Liver (tissue), 9 donors: ENCODE measurements around the gene ADAMTS19. TPM values are rescaled to one million over a fixed set of nuclear protein-coding genes. Genes with fewer than 3 reads are reported as not detected.

Experiments used
- DNase-seq: peaks from one replicate; pipeline ENCODE4 v3.0.0-alpha.2; 2017; ENCODE audit warnings: low spot score
- H3K27ac ChIP-seq, 2 donors: one replicate each; pipeline ENCODE4 v1.7.0; 2013; ENCODE audit warnings: inconsistent platforms in 2 of 2, low read length in 2 of 2, control low read depth in 1 of 2, low read depth in 1 of 2, mild to moderate bottlenecking in 1 of 2
- H3K27me3 ChIP-seq, 4 donors: one replicate each; pipeline versions ENCODE4 v1.6.1 to v1.7.0; 2013; ENCODE audit warnings: low read length in 3 of 4, inconsistent platforms in 1 of 4, mild to moderate bottlenecking in 1 of 4, moderate library complexity in 1 of 4; ENCODE audit not compliant: control insufficient read depth in 4 of 4, insufficient read depth in 4 of 4
- H3K36me3 ChIP-seq, 4 donors: one replicate each; pipeline versions ENCODE4 v1.6.1 to v1.7.0; 2013; ENCODE audit warnings: low read length in 3 of 4, mild to moderate bottlenecking in 3 of 4, low read depth in 1 of 4, moderate library complexity in 1 of 4; ENCODE audit not compliant: control insufficient read depth in 4 of 4, insufficient read depth in 3 of 4
- H3K4me1 ChIP-seq, 4 donors: one replicate each; pipeline versions ENCODE4 v1.6.1 to v1.7.0; 2013; ENCODE audit warnings: low read length in 3 of 4, mild to moderate bottlenecking in 3 of 4, moderate library complexity in 1 of 4; ENCODE audit not compliant: control insufficient read depth in 4 of 4, insufficient read depth in 4 of 4
- H3K4me3 ChIP-seq, 3 donors: one replicate each; pipeline versions ENCODE4 v1.6.1 to v1.7.0; 2013; ENCODE audit warnings: low read length in 3 of 3, control low read depth in 1 of 3, low read depth in 1 of 3, mild to moderate bottlenecking in 1 of 3
- H3K9ac ChIP-seq, 2 donors: one replicate each; pipeline ENCODE4 v1.7.0; 2013; ENCODE audit warnings: low read length in 2 of 2, mild to moderate bottlenecking in 2 of 2, moderate library complexity in 2 of 2, control low read depth in 1 of 2, low read depth in 1 of 2
- H3K9me3 ChIP-seq, 4 donors: one replicate each; pipeline versions ENCODE4 v1.6.1 to v1.7.0; 2013; ENCODE audit warnings: low read length in 3 of 4; ENCODE audit not compliant: control insufficient read depth in 4 of 4
- EGR1 ChIP-seq, 2 donors: IDR thresholded peaks; 2 replicates each; pipeline ENCODE4 v1.6.1; 2016 to 2018; ENCODE audit warnings: antibody characterized with exemption in 2 of 2, low read depth in 2 of 2
- FOXA1 ChIP-seq: IDR thresholded peaks from 2 replicates; pipeline ENCODE4 v1.6.1; 2016; ENCODE audit warnings: antibody characterized with exemption
- GABPA ChIP-seq, 2 donors: IDR thresholded peaks in 1 of 2; conservative IDR thresholded peaks in 1 of 2; 2 replicates each; pipeline ENCODE4 v1.6.1; 2016; ENCODE audit warnings: antibody characterized with exemption in 2 of 2, mild to moderate bottlenecking in 1 of 2, moderate library complexity in 1 of 2
- HNF4A ChIP-seq, 2 donors: conservative IDR thresholded peaks; 2 replicates each; pipeline ENCODE4 v1.6.1; 2016; ENCODE audit warnings: antibody characterized with exemption in 2 of 2, mild to moderate bottlenecking in 2 of 2
- NR2F2 ChIP-seq: IDR thresholded peaks from 2 replicates; pipeline ENCODE4 v1.6.1; 2016; ENCODE audit warnings: antibody characterized with exemption
- RAD21 ChIP-seq, 2 donors: IDR thresholded peaks; 2 replicates each; pipeline ENCODE4 v1.6.1; 2016; ENCODE audit warnings: antibody characterized with exemption in 2 of 2, mild to moderate bottlenecking in 2 of 2
- SP1 ChIP-seq: IDR thresholded peaks from 2 replicates; pipeline ENCODE4 v1.6.1; 2018; ENCODE audit warnings: antibody characterized with exemption, mild to moderate bottlenecking
- TAF1 ChIP-seq: conservative IDR thresholded peaks from 2 replicates; pipeline ENCODE4 v1.6.1; 2016; ENCODE audit warnings: antibody characterized with exemption, mild to moderate bottlenecking
- YY1 ChIP-seq: IDR thresholded peaks from 2 replicates; pipeline ENCODE4 v1.6.1; 2016; ENCODE audit warnings: antibody characterized with exemption, mild to moderate bottlenecking
- WGBS: extraction: QIAGEN DNeasy Blood & Tissue Kit; methylation state at CpG from one replicate; pipeline ENCODE4 v1.1.7; 2013; 5-methylcytosine and 5-hydroxymethylcytosine counted together
- polyA plus RNA-seq, 2 donors: library from polyadenylated mRNA; stranded (reverse) in 1 of 2; unstranded in 1 of 2; fragments of 200-250 nt in 1 of 2; fragments of >200 nt in 1 of 2; fragmentation: Nextera tagmentation in 1 of 2; extraction: Ambion mirVana in 1 of 2; gene quantifications; one replicate each; pipeline versions ENCODE4 v1.2.1 to v1.2.3, GENCODE V29; 2013 to 2015
- total RNA-seq, 2 donors: library from RNA; depleted of rRNA; stranded (reverse); fragments of >200 nt; gene quantifications; one replicate each; pipeline ENCODE4 v1.2.3, GENCODE V29; 2014
- TF ChIP-seq, protein P1 (sequence below): fragments of 150-350 bp; IDR thresholded peaks from 2 replicates; pipeline ENCODE4 v1.5.1; 2017; ENCODE audit warnings: improper control_type of control experiment, low read depth, low read length; ENCODE audit not compliant: missing input control
- TF ChIP-seq, protein P2 (sequence below): IDR thresholded peaks from 2 replicates; pipeline ENCODE4 v1.6.1; 2016; ENCODE audit warnings: antibody characterized with exemption, mild to moderate bottlenecking
- donor health status: healthy.
- donor health status: healthy.
- donor health status: healthy.
- donor health status: healthy.
- donor health status: healthy.

ADAMTS19 gene
- total and polyA plus RNA-seq, 4 donors = 0.09 TPM; not detected in 3

DNA sequence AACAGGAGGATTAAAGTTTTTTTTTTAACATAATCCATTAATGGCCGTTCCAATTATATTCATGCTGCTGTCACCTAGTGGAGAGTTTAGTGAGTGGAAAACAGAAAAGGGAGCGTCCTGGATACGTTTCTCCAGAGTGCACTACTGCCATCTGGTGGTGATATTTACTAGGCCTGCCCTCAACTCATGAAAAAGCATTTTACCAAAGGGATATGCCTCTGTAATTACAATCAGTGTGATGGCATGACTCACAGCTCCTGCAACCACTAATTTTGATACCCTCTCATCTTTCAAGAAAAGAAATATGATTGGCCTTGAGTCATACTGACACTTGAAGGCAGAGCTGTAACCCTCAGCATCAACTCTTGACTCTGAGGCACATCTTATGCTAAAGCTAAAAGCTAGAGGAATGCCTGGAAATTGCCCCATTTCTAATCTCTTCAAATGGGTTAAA, 307.9 kb downstream of the ADAMTS19 start:
- TF ChIP-seq RAD21 (IDR thresholded peaks at IDR 0.05) (peak; percentile 96 to 97), HNF4A (conservative IDR thresholded peaks at IDR 0.05) (no peak), GABPA (IDR thresholded peaks at IDR 0.05 in 1 of 2, conservative IDR thresholded peaks at IDR 0.05 in 1 of 2) (no peak), NR2F2 (no peak), YY1 (peak; percentile 75), TAF1 (no peak), EGR1 (IDR thresholded peaks at IDR 0.05; ENCODE audit: low read depth in 2 of 2) (no peak), FOXA1 (no peak), SP1 (no peak)
- TF ChIP-seq, protein P1, sequence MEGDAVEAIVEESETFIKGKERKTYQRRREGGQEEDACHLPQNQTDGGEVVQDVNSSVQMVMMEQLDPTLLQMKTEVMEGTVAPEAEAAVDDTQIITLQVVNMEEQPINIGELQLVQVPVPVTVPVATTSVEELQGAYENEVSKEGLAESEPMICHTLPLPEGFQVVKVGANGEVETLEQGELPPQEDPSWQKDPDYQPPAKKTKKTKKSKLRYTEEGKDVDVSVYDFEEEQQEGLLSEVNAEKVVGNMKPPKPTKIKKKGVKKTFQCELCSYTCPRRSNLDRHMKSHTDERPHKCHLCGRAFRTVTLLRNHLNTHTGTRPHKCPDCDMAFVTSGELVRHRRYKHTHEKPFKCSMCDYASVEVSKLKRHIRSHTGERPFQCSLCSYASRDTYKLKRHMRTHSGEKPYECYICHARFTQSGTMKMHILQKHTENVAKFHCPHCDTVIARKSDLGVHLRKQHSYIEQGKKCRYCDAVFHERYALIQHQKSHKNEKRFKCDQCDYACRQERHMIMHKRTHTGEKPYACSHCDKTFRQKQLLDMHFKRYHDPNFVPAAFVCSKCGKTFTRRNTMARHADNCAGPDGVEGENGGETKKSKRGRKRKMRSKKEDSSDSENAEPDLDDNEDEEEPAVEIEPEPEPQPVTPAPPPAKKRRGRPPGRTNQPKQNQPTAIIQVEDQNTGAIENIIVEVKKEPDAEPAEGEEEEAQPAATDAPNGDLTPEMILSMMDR = peak; percentile 99
- TF ChIP-seq, protein P2, sequence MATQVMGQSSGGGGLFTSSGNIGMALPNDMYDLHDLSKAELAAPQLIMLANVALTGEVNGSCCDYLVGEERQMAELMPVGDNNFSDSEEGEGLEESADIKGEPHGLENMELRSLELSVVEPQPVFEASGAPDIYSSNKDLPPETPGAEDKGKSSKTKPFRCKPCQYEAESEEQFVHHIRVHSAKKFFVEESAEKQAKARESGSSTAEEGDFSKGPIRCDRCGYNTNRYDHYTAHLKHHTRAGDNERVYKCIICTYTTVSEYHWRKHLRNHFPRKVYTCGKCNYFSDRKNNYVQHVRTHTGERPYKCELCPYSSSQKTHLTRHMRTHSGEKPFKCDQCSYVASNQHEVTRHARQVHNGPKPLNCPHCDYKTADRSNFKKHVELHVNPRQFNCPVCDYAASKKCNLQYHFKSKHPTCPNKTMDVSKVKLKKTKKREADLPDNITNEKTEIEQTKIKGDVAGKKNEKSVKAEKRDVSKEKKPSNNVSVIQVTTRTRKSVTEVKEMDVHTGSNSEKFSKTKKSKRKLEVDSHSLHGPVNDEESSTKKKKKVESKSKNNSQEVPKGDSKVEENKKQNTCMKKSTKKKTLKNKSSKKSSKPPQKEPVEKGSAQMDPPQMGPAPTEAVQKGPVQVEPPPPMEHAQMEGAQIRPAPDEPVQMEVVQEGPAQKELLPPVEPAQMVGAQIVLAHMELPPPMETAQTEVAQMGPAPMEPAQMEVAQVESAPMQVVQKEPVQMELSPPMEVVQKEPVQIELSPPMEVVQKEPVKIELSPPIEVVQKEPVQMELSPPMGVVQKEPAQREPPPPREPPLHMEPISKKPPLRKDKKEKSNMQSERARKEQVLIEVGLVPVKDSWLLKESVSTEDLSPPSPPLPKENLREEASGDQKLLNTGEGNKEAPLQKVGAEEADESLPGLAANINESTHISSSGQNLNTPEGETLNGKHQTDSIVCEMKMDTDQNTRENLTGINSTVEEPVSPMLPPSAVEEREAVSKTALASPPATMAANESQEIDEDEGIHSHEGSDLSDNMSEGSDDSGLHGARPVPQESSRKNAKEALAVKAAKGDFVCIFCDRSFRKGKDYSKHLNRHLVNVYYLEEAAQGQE = no peak
- DNase-seq = peak; percentile 61
- Histone ChIP-seq H3K9me3 (no peaks in the 10 kb centered on the region), H3K27ac (no peak overlapping the region), H3K4me1 (no peaks in the 10 kb centered on the region), H3K4me3 (no peak overlapping the region), H3K9ac (no peak overlapping the region), H3K27me3 (no peaks in the 10 kb centered on the region), H3K36me3 (no peaks in the 10 kb centered on the region)
- WGBS = 0% methylated on average over 3 of the region's 3 CpGs

- Histone ChIP-seq H3K4me1 (no peaks in the 10 kb centered on the region), H3K27me3 (no peaks in the 10 kb centered on the region), H3K27ac (no peak overlapping the region), H3K9me3 (no peaks in the 10 kb centered on the region), H3K36me3 (no peaks in the 10 kb centered on the region), H3K4me3 (no peak overlapping the region), H3K9ac (no peak overlapping the region)
- DNase-seq = no peak
- WGBS = 69% methylated on average over 6 of the region's 6 CpGs
- TF ChIP-seq, protein P2 = no peak
These were observed 308.6 kb downstream of the ADAMTS19 start for GRCh38 chr5:129768735-129769134.
